ENCODE data around the gene CTDSPL. TPM values are rescaled to one million over a fixed set of nuclear protein-coding genes. Genes with fewer than 3 reads are reported as not detected.
A peak's percentile ranks its signal among the peaks of the same experiment; 100 is the strongest.

The CTDSPL gene
- total and polyA plus RNA-seq, 2 of the 13 experiments (the other 11 are each of a cell fraction or from before 2014, with no cell fraction given) = 26.1 to 142 TPM

DNA sequence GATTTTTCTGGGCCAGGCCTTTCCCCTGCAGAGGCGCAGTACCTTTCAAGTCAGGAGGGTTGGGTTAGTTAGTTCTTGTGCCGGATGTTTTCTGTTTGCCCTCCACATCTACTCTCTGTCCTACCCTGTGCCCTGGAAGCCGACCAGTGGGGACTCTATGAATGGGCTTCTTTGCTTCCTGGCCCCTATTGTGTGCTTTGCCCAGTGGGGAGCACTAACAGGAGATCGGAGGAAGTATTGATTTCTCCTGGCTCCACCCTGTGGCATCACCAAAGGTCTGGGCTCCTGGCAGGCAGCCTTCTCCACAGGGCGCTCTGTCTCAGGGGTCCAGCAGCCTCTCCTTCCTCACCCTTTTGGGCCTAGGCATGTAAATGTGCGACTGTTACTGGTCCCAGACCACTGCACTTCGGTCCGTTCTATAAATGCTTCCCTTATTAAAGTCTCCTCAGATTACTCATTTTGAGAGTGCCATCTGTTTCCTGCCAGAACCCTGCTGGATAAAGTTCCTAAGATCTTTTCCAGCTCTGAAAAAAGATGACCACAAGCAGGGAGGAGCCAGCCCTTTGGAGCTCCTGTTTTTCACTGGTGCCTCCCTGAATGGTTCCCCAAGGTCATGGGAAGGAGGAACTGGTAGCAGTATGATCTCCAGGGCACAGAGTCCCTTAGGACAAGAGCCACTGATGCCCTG lies 44.5 kb downstream of the CTDSPL start (continued):
- TF ChIP-seq ZFP41 (CRISPR knock-in tag; IDR thresholded peaks at IDR 0.05; ENCODE audit: borderline replicate concordance) = no peak
- TF ChIP-seq MAFG (CRISPR knock-in tag; IDR thresholded peaks at IDR 0.05) = no peak
- TF ChIP-seq SIN3A (IDR thresholded peaks at IDR 0.05; ENCODE audit: borderline replicate concordance, low read depth, low read length) = no peak
- TF ChIP-seq SAFB2 (CRISPR knock-in tag; IDR thresholded peaks at IDR 0.05; ENCODE audit: borderline replicate concordance, low read depth) = no peak
- peak; percentile 13; the same call in 1 of the 2 replicates for TF ChIP-seq GATAD1 (CRISPR knock-in tag; IDR thresholded peaks at IDR 0.05)
- TF ChIP-seq ZNF691 (CRISPR knock-in tag; IDR thresholded peaks at IDR 0.05; ENCODE audit: borderline replicate concordance, low read depth) = peak; percentile 32; the same call in 1 of the 2 replicates
- TF ChIP-seq HNF1B (CRISPR knock-in tag; IDR thresholded peaks at IDR 0.05) = peak; percentile 63
- TF ChIP-seq ZSCAN29 (CRISPR knock-in tag; conservative IDR thresholded peaks at IDR 0.05) = no peak
- 0 out of 2 replicates have a peak, but pooled peaks have one; percentile 4 for TF ChIP-seq ARNT2 (CRISPR knock-in tag; IDR thresholded peaks at IDR 0.05; ENCODE audit: low read depth)
- TF ChIP-seq ZNF230 (CRISPR knock-in tag; IDR thresholded peaks at IDR 0.05) = no peak
- TF ChIP-seq RFXAP (CRISPR knock-in tag; IDR thresholded peaks at IDR 0.05; ENCODE audit: borderline replicate concordance) = peak; percentile 51; the same call in 1 of the 2 replicates
- no peak for TF ChIP-seq PHF5A (CRISPR knock-in tag; IDR thresholded peaks at IDR 0.05; ENCODE audit: low read depth, unreplicated experiment)
- 0 out of 2 replicates have a peak, but pooled peaks have one; percentile 50 for TF ChIP-seq TOPORS (CRISPR knock-in tag; IDR thresholded peaks at IDR 0.05)
- no peak for TF ChIP-seq LCORL (IDR thresholded peaks at IDR 0.05)
- peak; percentile 75 for TF ChIP-seq LCORL (CRISPR knock-in tag; IDR thresholded peaks at IDR 0.05)
- TF ChIP-seq, protein P1, sequence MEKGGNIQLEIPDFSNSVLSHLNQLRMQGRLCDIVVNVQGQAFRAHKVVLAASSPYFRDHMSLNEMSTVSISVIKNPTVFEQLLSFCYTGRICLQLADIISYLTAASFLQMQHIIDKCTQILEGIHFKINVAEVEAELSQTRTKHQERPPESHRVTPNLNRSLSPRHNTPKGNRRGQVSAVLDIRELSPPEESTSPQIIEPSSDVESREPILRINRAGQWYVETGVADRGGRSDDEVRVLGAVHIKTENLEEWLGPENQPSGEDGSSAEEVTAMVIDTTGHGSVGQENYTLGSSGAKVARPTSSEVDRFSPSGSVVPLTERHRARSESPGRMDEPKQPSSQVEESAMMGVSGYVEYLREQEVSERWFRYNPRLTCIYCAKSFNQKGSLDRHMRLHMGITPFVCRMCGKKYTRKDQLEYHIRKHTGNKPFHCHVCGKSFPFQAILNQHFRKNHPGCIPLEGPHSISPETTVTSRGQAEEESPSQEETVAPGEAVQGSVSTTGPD (CRISPR knock-in tag; IDR thresholded peaks at IDR 0.05) = peak; percentile 95
- TF ChIP-seq, protein P2, sequence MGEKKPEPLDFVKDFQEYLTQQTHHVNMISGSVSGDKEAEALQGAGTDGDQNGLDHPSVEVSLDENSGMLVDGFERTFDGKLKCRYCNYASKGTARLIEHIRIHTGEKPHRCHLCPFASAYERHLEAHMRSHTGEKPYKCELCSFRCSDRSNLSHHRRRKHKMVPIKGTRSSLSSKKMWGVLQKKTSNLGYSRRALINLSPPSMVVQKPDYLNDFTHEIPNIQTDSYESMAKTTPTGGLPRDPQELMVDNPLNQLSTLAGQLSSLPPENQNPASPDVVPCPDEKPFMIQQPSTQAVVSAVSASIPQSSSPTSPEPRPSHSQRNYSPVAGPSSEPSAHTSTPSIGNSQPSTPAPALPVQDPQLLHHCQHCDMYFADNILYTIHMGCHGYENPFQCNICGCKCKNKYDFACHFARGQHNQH (CRISPR knock-in tag; IDR thresholded peaks at IDR 0.05) = peak; percentile 26; the same call in 1 of the 2 replicates
- TF ChIP-seq CSRNP2 (CRISPR knock-in tag; conservative IDR thresholded peaks at IDR 0.05; ENCODE audit: low read depth) = no peak
- TF ChIP-seq ZKSCAN5 (CRISPR knock-in tag; IDR thresholded peaks at IDR 0.05) = no peak
- no peak for TF ChIP-seq SCMH1 (CRISPR knock-in tag; IDR thresholded peaks at IDR 0.05; ENCODE audit: borderline replicate concordance)
- peak; percentile 82 for TF ChIP-seq TBX2 (CRISPR knock-in tag; IDR thresholded peaks at IDR 0.05; ENCODE audit: borderline replicate concordance)
- peak; percentile 24; the same call in 1 of the 2 replicates for TF ChIP-seq GATA4 (IDR thresholded peaks at IDR 0.05; ENCODE audit: borderline replicate concordance, low read depth)
- peak; percentile 96 for TF ChIP-seq PHF21A (CRISPR knock-in tag; IDR thresholded peaks at IDR 0.05)
- TF ChIP-seq RARA (CRISPR knock-in tag; IDR thresholded peaks at IDR 0.05) = peak; percentile 77

All from HepG2 (cell line).